GM23338 (cell line): ENCODE results near the gene KCNT1. TPM values are rescaled to one million over a fixed set of nuclear protein-coding genes. Genes with fewer than 3 reads are reported as not detected.

Experiments used
- ATAC-seq: fragments of 200-7000 bp; cut with Tn5 transposase; 3 replicates; pipeline ENCODE4 v1.9.1; 2020
- DNase-seq: peaks from one replicate; pipeline ENCODE4 v3.0.0-alpha.2; 2015; ENCODE audit warnings: low spot score
- H2AFZ ChIP-seq: fragments of 200-600 bp; sonication (generic); 2 replicates; pipeline ENCODE4 v1.8.0; 2016; ENCODE audit warnings: antibody characterized with exemption, mild to moderate bottlenecking, moderate library complexity
- H3F3A ChIP-seq: fragments of 200-600 bp; sonication (generic); replicated peaks from 2 replicates; pipeline ENCODE4 v1.8.0; 2017; ENCODE audit warnings: antibody characterized with exemption, mixed run types, low read depth
- H3K27ac ChIP-seq: fragments of 200-600 bp; sonication (generic); 2 replicates; pipeline ENCODE4 v1.6.1; 2016; ENCODE audit warnings: low read depth
- H3K27me3 ChIP-seq: fragments of 200-600 bp; sonication (generic); 2 replicates; pipeline ENCODE4 v1.8.0; 2016; ENCODE audit warnings: mild to moderate bottlenecking, mixed run types, moderate library complexity; ENCODE audit not compliant: insufficient read depth
- H3K36me3 ChIP-seq: fragments of 200-600 bp; sonication (generic); 2 replicates; pipeline ENCODE4 v1.8.0; 2016; ENCODE audit warnings: mild to moderate bottlenecking; ENCODE audit not compliant: insufficient read depth
- H3K4me1 ChIP-seq: fragments of 200-600 bp; sonication (generic); 2 replicates; pipeline ENCODE4 v1.8.0; 2016; ENCODE audit warnings: mild to moderate bottlenecking, moderate library complexity; ENCODE audit not compliant: insufficient read depth
- H3K4me2 ChIP-seq: fragments of 200-600 bp; sonication (generic); 2 replicates; pipeline ENCODE4 v1.7.1; 2017; ENCODE audit warnings: mixed run types
- H3K4me3 ChIP-seq: fragments of 200-600 bp; sonication (generic); 2 replicates; pipeline ENCODE4 v1.6.1; 2016; ENCODE audit warnings: mixed run types
- H3K79me2 ChIP-seq: fragments of 200-600 bp; sonication (generic); replicated peaks from 2 replicates; pipeline ENCODE4 v1.8.0; 2017; ENCODE audit warnings: mild to moderate bottlenecking; ENCODE audit not compliant: insufficient read depth
- H3K9me2 ChIP-seq: fragments of 200-600 bp; sonication (generic); 2 replicates; pipeline ENCODE4 v1.8.0; 2017; ENCODE audit not compliant: insufficient read depth
- H4K20me1 ChIP-seq: fragments of 200-600 bp; sonication (generic); replicated peaks from 2 replicates; pipeline ENCODE4 v1.8.0; 2017; ENCODE audit warnings: mild to moderate bottlenecking; ENCODE audit not compliant: insufficient read depth
- H3K27ac Mint-ChIP-seq: 2 replicates; pipeline ENCODE4 v1.8.0; 2020; ENCODE audit warnings: inconsistent platforms, mild to moderate bottlenecking, moderate library complexity, mixed read lengths
- H3K27me3 Mint-ChIP-seq: 3 replicates; pipeline ENCODE4 v1.8.0; 2022; ENCODE audit warnings: low read depth, mild to moderate bottlenecking, moderate library complexity, mixed read lengths, inconsistent platforms; ENCODE audit not compliant: insufficient read depth, poor library complexity
- H3K36me3 Mint-ChIP-seq: 3 replicates; pipeline ENCODE4 v1.8.0; 2021; ENCODE audit warnings: low read depth, mild to moderate bottlenecking, inconsistent platforms, moderate library complexity, mixed read lengths
- H3K4me1 Mint-ChIP-seq: 3 replicates; pipeline ENCODE4 v1.8.0; 2020; ENCODE audit warnings: mild to moderate bottlenecking, inconsistent platforms, mixed read lengths
- H3K4me3 Mint-ChIP-seq: 3 replicates; pipeline ENCODE4 v1.8.0; 2021; ENCODE audit warnings: moderate library complexity, mild to moderate bottlenecking, inconsistent platforms, mixed read lengths
- H3K9me3 Mint-ChIP-seq: 3 replicates; pipeline ENCODE4 v1.8.0; 2020; ENCODE audit warnings: moderate library complexity, mild to moderate bottlenecking, inconsistent platforms, mixed read lengths
- CREB1 ChIP-seq: fragments of 250-450 bp; sonication (Bioruptor Pico); IDR thresholded peaks from 2 replicates; pipeline ENCODE4 v1.5.0; 2020; ENCODE audit warnings: low read depth, mild to moderate bottlenecking, moderate library complexity
- ETS1 ChIP-seq: IDR thresholded peaks from 2 replicates; pipeline ENCODE4 v1.6.1; 2016; ENCODE audit warnings: antibody characterized with exemption
- EZH2 ChIP-seq: fragments of 200-600 bp; sonication (generic); IDR thresholded peaks from one replicate; pipeline ENCODE4 v1.8.0; 2017; ENCODE audit warnings: antibody characterized with exemption, mild to moderate bottlenecking, low read depth; ENCODE audit not compliant: unreplicated experiment
- EZH2phosphoT487 ChIP-seq: fragments of 200-600 bp; sonication (generic); IDR thresholded peaks from one replicate; pipeline ENCODE4 v1.8.1; 2018; ENCODE audit warnings: antibody characterized with exemption; ENCODE audit not compliant: unreplicated experiment
- REST ChIP-seq: IDR thresholded peaks from one replicate; pipeline ENCODE4 v1.6.1; 2018; ENCODE audit warnings: antibody characterized with exemption; ENCODE audit not compliant: unreplicated experiment
- ZNF114 ChIP-seq: fragments of 250-450 bp; sonication (Bioruptor Pico); IDR thresholded peaks from 2 replicates; pipeline ENCODE4 v1.5.0; 2020; ENCODE audit warnings: mild to moderate bottlenecking, moderate library complexity
- ZNF331 ChIP-seq: fragments of 250-450 bp; sonication (Bioruptor Pico); IDR thresholded peaks from 2 replicates; pipeline ENCODE4 v1.5.0; 2020; ENCODE audit warnings: low read depth, mild to moderate bottlenecking, moderate library complexity
- polyA plus RNA-seq: library from polyadenylated mRNA; unstranded; fragments of >200 nt; fragmentation: Nextera tagmentation; extraction: Ambion mirVana; gene quantifications from 2 replicates; pipeline ENCODE4 v1.2.1, GENCODE V29; 2016
- total RNA-seq: library from RNA; depleted of rRNA; stranded (reverse); fragments of >200 nt; shearing (Covaris generic); gene quantifications from 2 replicates; pipeline ENCODE4 v1.2.3, GENCODE V29; 2014

The KCNT1 gene
- total and polyA plus RNA-seq, 2 experiments from 2014 or later: 0.05 to 0.28 TPM

- Histone ChIP-seq H3K79me2 (no peaks in the 10 kb centered on the region), H4K20me1 (no peaks in the 10 kb centered on the region), H3K4me1 (no peaks in the 10 kb centered on the region), H3K4me2 (no peak overlapping the region), H3K4me3 (no peak overlapping the region), H3F3A (no peaks in the 10 kb centered on the region), H3K27ac (no peak overlapping the region), H3K36me3 (no peaks in the 10 kb centered on the region), H2AFZ (no peak overlapping the region), H3K9me2 (no peaks in the 10 kb centered on the region), H3K27me3 (no peaks in the 10 kb centered on the region)
- Mint-ChIP-seq H3K27me3 (peaks cover 7% of the 10 kb centered on the region), H3K36me3 (peaks cover 5% of the 10 kb centered on the region; the same call in 1 of the 3 replicates), H3K27ac (no peak overlapping the region), H3K4me1 (no peaks in the 10 kb centered on the region), H3K9me3 (peaks cover 13% of the 10 kb centered on the region), H3K4me3 (no peak overlapping the region)
- DNase-seq (no peak), ATAC-seq (no peak)
- TF ChIP-seq REST: no peak
Measured at GRCh38 chr9:135770203-135770535, 68.2 kb downstream of the KCNT1 start.

GRCh38 chr9:135770771-135771170 is 68.8 kb downstream of the KCNT1 start:
- no peak for ATAC-seq
- no peak overlapping the region for H3K4me3 ChIP-seq
- no peak overlapping the region for H3K4me2 ChIP-seq
- H3K27ac Mint-ChIP-seq: no peak overlapping the region
- no peaks in the 10 kb centered on the region for H3K9me2 ChIP-seq
- no peaks in the 10 kb centered on the region for H3F3A ChIP-seq
- no peaks in the 10 kb centered on the region for H4K20me1 ChIP-seq
- no peaks in the 10 kb centered on the region for H3K4me1 Mint-ChIP-seq
- H3K9me3 Mint-ChIP-seq: peaks cover 11% of the 10 kb centered on the region
- no peak overlapping the region for H3K27ac ChIP-seq
- no peaks in the 10 kb centered on the region for H3K36me3 ChIP-seq
- no peaks in the 10 kb centered on the region for H3K27me3 ChIP-seq
- no peaks in the 10 kb centered on the region for H3K4me1 ChIP-seq
- H3K27me3 Mint-ChIP-seq: peaks cover 7% of the 10 kb centered on the region
- H3K36me3 Mint-ChIP-seq: peaks cover 5% of the 10 kb centered on the region; the same call in 1 of the 3 replicates
- no peak for DNase-seq
- no peak overlapping the region for H3K4me3 Mint-ChIP-seq
- no peak overlapping the region for H2AFZ ChIP-seq
- H3K79me2 ChIP-seq: no peaks in the 10 kb centered on the region
- TF ChIP-seq EZH2phosphoT487 (no peak), ZNF331 (no peak), CREB1 (CRISPR knock-in tag) (no peak), ZNF114 (CRISPR knock-in tag) (no peak), REST (no peak), EZH2 (no peak), ETS1 (no peak)
